NCI-H1048 (cell line): ENCODE results near the gene AKR1B15.
"Not testable (repeated sequence)": the region's sequence is repeated elsewhere in the genome, so short reads cannot be mapped to it uniquely, and the experiment has no call there.

Source experiments
- DNase-seq: peaks from one replicate; lab custom pipeline; 2025; lab: John Stamatoyannopoulos, UW

AKR1B15 gene

GRCh38 chr7:134548877-134549276, at the start of gene AKR1B15:
Gene AKR1B15, plus strand, starts transcription at chr7:134549110. Its CDS starts 15,510 bp downstream, at chr7:134564620.
- DNase-seq, result no peak

DNA sequence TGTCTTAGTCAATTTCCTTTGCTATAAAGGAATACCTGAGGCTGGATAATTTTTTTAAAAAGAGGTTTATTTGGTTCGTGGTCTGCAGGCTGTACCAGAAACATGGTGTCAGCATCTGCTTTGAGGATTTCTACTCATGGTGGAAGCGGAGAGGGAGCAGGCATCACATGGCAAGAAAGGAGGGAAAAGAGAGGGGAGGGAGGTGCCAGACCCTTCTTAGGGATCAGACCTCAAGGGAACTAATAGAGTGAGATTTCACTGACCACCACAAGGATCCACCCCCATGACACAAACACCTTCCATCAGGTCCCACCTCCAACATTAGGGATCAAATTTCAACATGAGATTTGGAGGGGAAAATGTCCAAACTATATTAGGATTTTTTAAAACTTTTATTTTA, 48.5 kb upstream of the AKR1B15 start:
- no peak for DNase-seq

- DNase-seq, result no peak
Measured at GRCh38 chr7:134500982-134501381, 47.9 kb upstream of the AKR1B15 start.

GRCh38 chr7:134502463-134503371, 46.2 kb upstream of the AKR1B15 start:
- DNase-seq, result no peak

- DNase-seq, result no peak
Measured at GRCh38 chr7:134504660-134505164, 44.2 kb upstream of the AKR1B15 start.

GRCh38 chr7:134505856-134506255, 43.1 kb upstream of the AKR1B15 start:
- no peak for DNase-seq

DNA sequence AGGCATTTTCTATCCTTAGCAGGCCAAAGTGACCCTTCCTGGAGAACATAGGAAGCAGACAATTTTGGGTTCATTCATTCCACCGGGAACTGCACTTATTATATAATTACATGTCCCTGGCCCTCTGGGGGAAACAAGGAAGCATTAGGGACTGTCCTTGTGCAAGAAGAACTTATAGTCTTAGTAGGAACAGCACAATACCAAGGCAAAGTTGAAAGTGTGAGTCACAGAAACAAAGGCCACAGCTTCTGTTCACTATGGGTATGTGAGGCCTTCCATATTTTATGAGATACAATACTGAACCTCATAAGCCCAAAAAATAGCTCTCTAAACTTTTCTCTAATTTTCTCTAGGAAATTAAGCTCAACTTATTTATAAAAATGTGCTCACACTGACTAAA, 39.9 kb upstream of the AKR1B15 start:
- DNase-seq, result no peak

GRCh38 chr7:134510646-134511045, 38.3 kb upstream of the AKR1B15 start:
- DNase-seq, result no peak

DNA sequence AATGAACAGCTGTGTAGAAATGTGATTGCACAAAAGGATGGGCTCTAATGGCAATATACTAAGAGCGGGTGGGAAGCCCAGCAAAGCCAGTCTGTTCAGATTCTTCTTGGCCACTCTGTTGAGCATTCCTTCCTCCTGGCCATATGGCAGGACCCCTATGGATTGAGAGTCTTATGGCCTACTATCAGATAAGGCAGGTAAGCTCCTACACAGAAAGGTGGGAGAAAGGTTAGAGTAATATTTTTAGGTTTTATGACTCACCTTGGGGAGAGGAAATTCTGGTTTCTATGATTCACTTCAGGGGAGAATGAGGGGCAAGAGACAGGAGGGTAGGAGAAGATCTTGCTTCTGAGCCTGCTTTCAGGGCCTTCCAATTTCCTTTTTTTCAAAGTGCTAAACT, 36.6 kb upstream of the AKR1B15 start:
- DNase-seq, result no peak

GRCh38 chr7:134513169-134513752, 35.6 kb upstream of the AKR1B15 start:
- DNase-seq, result no peak

DNA sequence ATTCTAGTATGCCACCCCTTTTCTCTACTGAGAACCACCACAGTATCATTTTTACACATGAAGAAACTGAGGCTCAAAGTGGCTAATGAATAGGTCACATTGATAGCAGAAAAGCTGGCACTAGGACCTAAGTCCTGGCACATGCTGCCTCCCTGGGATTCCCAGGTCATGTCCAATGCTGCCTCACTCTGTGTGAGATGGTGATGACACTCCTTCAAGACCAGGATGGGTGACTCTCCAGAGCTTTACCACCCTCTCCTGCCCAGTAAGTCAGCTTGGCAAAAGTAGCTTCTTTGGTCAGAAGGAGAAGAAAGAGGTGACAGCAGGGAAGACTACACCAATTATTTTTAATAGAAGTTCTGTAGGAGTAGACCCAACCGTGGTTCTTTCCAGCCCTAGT, 34.8 kb upstream of the AKR1B15 start:
- no peak for DNase-seq

- peak; percentile 44 for DNase-seq
Measured at GRCh38 chr7:134514663-134515062, 34.2 kb upstream of the AKR1B15 start.

DNA sequence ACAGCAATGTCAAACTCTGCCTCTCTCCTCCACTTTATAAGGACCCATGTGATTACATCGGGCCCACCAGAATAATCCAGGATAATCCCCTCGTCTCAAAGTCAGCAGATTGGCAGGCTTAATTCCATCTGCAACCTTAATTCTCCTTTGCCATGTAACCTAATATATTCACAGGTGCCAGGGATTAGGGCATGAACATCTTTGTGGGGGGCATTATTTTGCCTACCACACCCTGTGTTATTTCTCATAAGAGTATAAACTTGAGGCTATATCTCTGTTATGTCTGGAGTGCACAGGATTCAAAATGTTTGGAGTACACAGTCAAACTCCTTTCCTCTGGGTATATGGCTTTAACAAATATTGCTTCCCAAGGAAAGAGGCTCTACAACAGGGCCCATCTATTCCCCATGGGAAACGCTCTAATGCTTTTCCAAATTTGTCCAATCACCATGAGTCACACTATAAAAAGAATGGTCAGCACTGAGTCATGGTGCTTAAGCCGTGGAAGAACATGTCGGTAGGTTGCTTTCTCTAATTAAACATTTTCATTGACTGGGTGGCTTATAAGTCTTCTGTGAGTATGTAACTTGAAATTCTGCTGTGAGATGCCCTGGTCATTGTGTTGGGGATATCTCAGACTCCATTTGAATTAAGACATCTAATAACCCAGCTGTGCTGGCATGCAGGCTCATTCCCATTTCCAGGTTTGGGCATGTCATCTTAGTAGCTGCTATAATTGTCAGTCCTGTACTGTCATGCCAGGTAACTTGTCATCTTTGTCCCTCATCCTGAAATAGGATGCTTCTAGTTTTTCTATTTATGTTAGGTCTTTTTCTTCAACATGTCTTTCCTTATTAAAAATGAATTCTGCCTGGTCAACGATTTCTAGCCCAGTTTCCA, 33.1 kb upstream of the AKR1B15 start:
- DNase-seq, result no peak

- DNase-seq, result no peak
Measured at GRCh38 chr7:134520130-134520529, 28.8 kb upstream of the AKR1B15 start.

DNA sequence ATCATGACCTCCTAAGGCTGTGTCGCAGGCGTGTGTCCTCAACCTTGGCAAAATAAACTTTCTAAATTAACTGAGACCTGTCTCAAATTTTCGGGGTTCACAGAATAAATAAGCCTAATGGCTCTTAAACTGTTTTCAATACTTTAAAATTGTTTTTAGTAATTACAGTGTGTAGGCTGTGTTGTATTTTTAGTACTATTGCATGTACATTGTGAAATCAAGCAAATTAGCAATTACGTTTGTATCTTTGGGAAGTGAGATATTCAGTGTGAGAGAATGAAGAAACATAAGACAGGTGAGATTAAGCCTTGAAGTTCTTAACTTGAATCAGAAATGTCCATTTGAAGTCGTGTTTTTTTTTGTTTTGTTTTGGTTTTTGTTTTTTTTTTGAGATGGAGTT, 26.3 kb upstream of the AKR1B15 start:
- DNase-seq, result no peak

DNA sequence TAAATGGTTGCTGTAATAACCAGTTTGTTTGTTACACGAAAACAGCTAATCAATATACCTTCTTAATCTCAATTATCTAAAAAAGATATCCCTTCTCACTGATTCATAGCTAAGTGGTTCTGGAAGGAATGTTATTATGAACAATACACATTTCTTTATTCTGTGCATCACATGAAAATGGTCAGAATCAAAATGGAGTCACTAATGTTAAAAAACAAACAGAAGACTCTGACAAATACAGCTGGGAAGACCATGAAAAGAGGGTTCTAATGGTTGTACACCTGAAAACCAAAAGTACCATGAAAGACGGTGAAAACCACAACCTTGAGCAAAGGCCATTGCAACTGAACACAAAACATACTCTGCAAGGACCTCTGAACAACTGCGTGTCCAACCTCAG, 23.5 kb upstream of the AKR1B15 start:
- DNase-seq, result not testable (repeated sequence)

DNA sequence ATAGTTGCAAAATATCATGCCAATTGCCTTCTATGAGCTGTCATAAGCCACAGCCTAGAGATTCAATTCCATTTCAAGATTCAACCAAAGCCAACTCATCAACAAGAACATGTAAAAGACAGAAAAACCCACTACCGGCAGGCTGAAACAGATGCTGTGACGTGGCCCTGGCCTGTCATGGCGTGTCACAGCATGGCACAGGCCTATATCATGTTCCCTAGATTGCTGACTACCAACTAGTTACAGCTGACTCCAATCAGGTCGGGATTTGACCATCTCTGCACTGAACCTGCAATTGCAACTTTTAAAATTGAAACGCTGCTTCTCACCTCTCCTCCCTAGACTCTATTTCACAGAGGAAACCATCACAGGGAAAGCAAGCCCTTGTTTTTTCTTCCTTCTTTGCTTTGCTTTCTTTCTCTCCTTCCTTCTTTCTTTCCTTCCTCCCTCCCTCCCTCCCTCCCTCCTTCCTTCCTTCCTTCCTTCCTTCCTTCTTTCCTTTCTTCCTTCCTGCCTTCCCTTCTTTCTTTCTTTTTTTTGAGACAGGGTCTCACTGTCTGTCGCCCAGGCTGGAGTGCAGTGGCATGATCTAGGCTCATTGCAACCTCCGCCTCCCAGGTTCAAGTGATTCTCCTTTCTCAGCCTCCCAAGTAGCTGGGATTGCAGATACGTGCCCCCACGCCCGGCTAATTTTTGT, 22.2 kb upstream of the AKR1B15 start:
- DNase-seq, result not testable (repeated sequence)

DNA sequence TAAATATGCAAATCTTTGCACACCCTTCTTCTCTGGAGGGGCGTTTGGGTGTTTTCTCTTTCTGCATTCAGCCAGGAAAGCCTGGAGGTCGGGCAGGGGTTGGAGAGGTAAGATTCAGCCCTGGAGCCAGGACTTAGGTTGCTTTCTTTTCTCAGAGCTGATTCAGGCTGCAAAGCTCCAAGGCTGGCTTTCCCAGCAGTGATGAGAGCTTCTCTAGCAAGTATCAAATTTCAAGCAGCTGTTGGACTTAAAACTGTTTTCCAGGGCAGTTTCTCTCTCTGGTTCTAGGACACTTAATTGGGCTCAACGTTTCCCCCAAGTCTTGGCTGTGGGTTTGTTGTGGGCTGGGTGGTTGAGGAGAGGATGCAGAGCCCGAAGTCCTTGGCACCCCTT, 20.9 kb upstream of the AKR1B15 start:
- no peak for DNase-seq

DNA sequence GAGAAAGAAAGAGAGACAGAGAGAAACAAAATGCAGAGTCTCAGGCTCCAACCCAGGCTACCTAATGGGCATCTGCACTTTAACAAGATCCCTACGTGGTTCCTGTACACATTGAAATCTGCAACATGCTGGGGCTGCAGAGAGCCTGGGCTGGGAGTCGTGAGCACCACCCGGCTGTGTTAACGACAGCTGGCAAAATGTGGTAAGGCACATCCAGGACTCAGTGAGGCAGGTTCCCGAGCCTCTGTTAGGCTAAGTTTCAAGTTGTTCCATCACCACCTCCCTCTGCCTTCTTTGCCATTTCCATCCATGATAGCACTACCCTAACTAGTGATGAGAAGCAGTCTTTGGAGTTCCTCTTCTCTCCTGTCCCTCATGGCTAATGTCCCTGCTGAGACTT, 20.2 kb upstream of the AKR1B15 start:
- no peak for DNase-seq

DNA sequence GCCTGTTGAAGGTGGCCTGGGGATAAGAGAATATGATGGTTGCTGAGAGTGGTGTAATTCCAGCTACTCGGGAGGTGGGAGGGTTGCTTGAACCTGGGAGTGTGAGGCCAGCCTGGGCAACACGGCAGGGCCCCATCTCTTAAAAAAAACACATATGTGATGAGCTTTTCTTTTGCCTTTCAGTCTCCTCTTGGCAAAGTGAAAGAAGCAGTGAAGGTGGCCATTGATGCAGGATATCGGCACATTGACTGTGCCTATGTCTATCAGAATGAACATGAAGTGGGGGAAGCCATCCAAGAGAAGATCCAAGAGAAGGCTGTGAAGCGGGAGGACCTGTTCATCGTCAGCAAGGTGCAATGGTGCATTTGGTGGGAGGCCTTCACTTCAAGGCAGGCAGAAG, 18.4 kb upstream of the AKR1B15 start:
- no peak for DNase-seq

- DNase-seq, result no peak
Measured at GRCh38 chr7:134532180-134532953, 16.5 kb upstream of the AKR1B15 start.
